HFFc6 (cell line): ENCODE measurements around the gene CHADL. TPM values are rescaled to one million over a fixed set of nuclear protein-coding genes. Genes with fewer than 3 reads are reported as not detected.

Source experiments
- DNase-seq: peaks from one replicate; pipeline ENCODE4 v3.0.0-alpha.2; 2018
- H3K27ac Mint-ChIP-seq: 2 replicates; pipeline ENCODE4 v1.8.0; 2020; ENCODE audit warnings: mild to moderate bottlenecking, mixed read lengths
- H3K27me3 Mint-ChIP-seq: 2 replicates; pipeline ENCODE4 v1.8.0; 2021; ENCODE audit warnings: mild to moderate bottlenecking, moderate library complexity, mixed read lengths; ENCODE audit not compliant: insufficient read depth
- H3K36me3 Mint-ChIP-seq: 2 replicates; pipeline ENCODE4 v1.8.0; 2021; ENCODE audit warnings: low read depth, mixed read lengths
- H3K4me1 Mint-ChIP-seq: 2 replicates; pipeline ENCODE4 v1.8.0; 2020; ENCODE audit warnings: low read depth, mixed read lengths
- H3K4me3 Mint-ChIP-seq: 2 replicates; pipeline ENCODE4 v1.8.0; 2020; ENCODE audit warnings: mild to moderate bottlenecking, moderate library complexity, mixed read lengths
- H3K9me3 Mint-ChIP-seq: 2 replicates; pipeline ENCODE4 v1.8.0; 2020; ENCODE audit warnings: mild to moderate bottlenecking, mixed read lengths
- CTCF ChIP-seq: fragments of 200-600 bp; sonication (generic); IDR thresholded peaks from 2 replicates; pipeline ENCODE4 v1.5.0; 2021; ENCODE audit warnings: antibody characterized with exemption, mild to moderate bottlenecking
- total RNA-seq, 6 experiments: library from RNA; stranded (reverse); fragmentation: NEBNext Ultra II Directional; extraction: Animal tissue kit (Norgen Biotek cat#: 25700); gene quantifications; 2 replicates in 1 of 6; 3 replicates in 5 of 6; pipeline ENCODE4 v1.2.3, GENCODE V29; 2021

Gene CHADL
- total RNA-seq, 6 experiments from 2014 or later: 0.13 to 0.51 (median 0.45) TPM

GRCh38 chr22:41285820-41286638, 45.3 kb upstream of the CHADL start, which contains the start of gene RANGAP1:
Gene RANGAP1, minus strand, starts transcription at chr22:41286187. Its CDS starts 5,143 bp downstream, at chr22:41281044.
- peak; percentile 98 for DNase-seq
- no peaks in the 10 kb centered on the region; the same call in none of the 2 replicates for H3K27me3 Mint-ChIP-seq
- H3K36me3 Mint-ChIP-seq: peaks cover 28% of the 10 kb centered on the region
- peaks cover 76% of the 10 kb centered on the region for H3K4me1 Mint-ChIP-seq
- TF ChIP-seq CTCF: peak; percentile 50
- H3K27ac Mint-ChIP-seq: peak within 1 kb of the TSS; percentile 95
- peak within 1 kb of the TSS; percentile 97 for H3K4me3 Mint-ChIP-seq
- no peaks in the 10 kb centered on the region for H3K9me3 Mint-ChIP-seq

GRCh38 chr22:41285441-41285819, 44.7 kb upstream of the CHADL start:
- peaks cover 34% of the 10 kb centered on the region for H3K36me3 Mint-ChIP-seq
- H3K4me3 Mint-ChIP-seq: peak overlapping the region; percentile 97
- peak overlapping the region; percentile 95 for H3K27ac Mint-ChIP-seq
- no peaks in the 10 kb centered on the region; the same call in none of the 2 replicates for H3K27me3 Mint-ChIP-seq
- peaks cover 75% of the 10 kb centered on the region for H3K4me1 Mint-ChIP-seq
- no peak for TF ChIP-seq CTCF
- H3K9me3 Mint-ChIP-seq: no peaks in the 10 kb centered on the region
- DNase-seq: peak; percentile 94

- no peaks in the 10 kb centered on the region for H3K9me3 Mint-ChIP-seq
- H3K27me3 Mint-ChIP-seq: no peaks in the 10 kb centered on the region; the same call in none of the 2 replicates
- H3K36me3 Mint-ChIP-seq: peaks cover 36% of the 10 kb centered on the region
- H3K4me3 Mint-ChIP-seq: peak overlapping the region; percentile 97
- H3K4me1 Mint-ChIP-seq: peaks cover 65% of the 10 kb centered on the region
- TF ChIP-seq CTCF: no peak
- peak overlapping the region; percentile 95 for H3K27ac Mint-ChIP-seq
- DNase-seq: no peak
Measured at GRCh38 chr22:41284465-41284864, 43.7 kb upstream of the CHADL start.

- Mint-ChIP-seq H3K9me3 (no peaks in the 10 kb centered on the region), H3K27me3 (peaks cover 3% of the 10 kb centered on the region), H3K27ac (peak overlapping the region; percentile 31; the same call in 1 of the 2 replicates), H3K4me3 (no peak overlapping the region), H3K36me3 (peaks cover 49% of the 10 kb centered on the region), H3K4me1 (peaks cover 34% of the 10 kb centered on the region)
- DNase-seq: no peak
- TF ChIP-seq CTCF: no peak
Measured at GRCh38 chr22:41280854-41281253, 40.1 kb upstream of the CHADL start.

- Mint-ChIP-seq H3K4me3 (no peak overlapping the region), H3K9me3 (no peaks in the 10 kb centered on the region), H3K4me1 (peaks cover 32% of the 10 kb centered on the region), H3K36me3 (peaks cover 50% of the 10 kb centered on the region), H3K27ac (no peak overlapping the region), H3K27me3 (peaks cover 3% of the 10 kb centered on the region)
- DNase-seq: no peak
- TF ChIP-seq CTCF: no peak
Measured at GRCh38 chr22:41280065-41280464, 39.3 kb upstream of the CHADL start.
